Esophagus (tissue), 2 donors: ENCODE data around the gene ASB10. TPM values are rescaled to one million over a fixed set of nuclear protein-coding genes. Genes with fewer than 3 reads are reported as not detected.

ENCODE experiments used
- H3K27ac ChIP-seq, 2 donors: one replicate each; pipeline ENCODE4 v1.5.1; 2013; ENCODE audit warnings: low read depth in 2 of 2, mild to moderate bottlenecking in 2 of 2, inconsistent platforms in 1 of 2, low read length in 1 of 2, moderate library complexity in 1 of 2
- H3K27me3 ChIP-seq, 2 donors: one replicate each; pipeline ENCODE4 v1.6.1; 2013; ENCODE audit warnings: low read length in 2 of 2, control low read depth in 1 of 2, mild to moderate bottlenecking in 1 of 2; ENCODE audit not compliant: insufficient read depth in 2 of 2, control insufficient read depth in 1 of 2
- H3K36me3 ChIP-seq, 2 donors: one replicate each; pipeline ENCODE4 v1.6.1; 2013; ENCODE audit warnings: low read length in 1 of 2; ENCODE audit not compliant: control insufficient read depth in 2 of 2, insufficient read depth in 2 of 2
- H3K4me1 ChIP-seq, 2 donors: one replicate each; pipeline ENCODE4 v1.6.1; 2013; ENCODE audit warnings: low read length in 1 of 2; ENCODE audit not compliant: control insufficient read depth in 2 of 2, insufficient read depth in 2 of 2
- H3K4me3 ChIP-seq, 2 donors: one replicate each; pipeline ENCODE4 v1.5.1; 2013; ENCODE audit warnings: low read length in 2 of 2, mild to moderate bottlenecking in 2 of 2, low read depth in 1 of 2, moderate library complexity in 1 of 2
- H3K9me3 ChIP-seq, 2 donors: one replicate each; pipeline ENCODE4 v1.6.1; 2013; ENCODE audit warnings: mild to moderate bottlenecking in 2 of 2, low read depth in 1 of 2, low read length in 1 of 2, moderate library complexity in 1 of 2; ENCODE audit not compliant: control insufficient read depth in 2 of 2, insufficient read depth in 1 of 2
- WGBS, 2 donors: extraction: QIAGEN DNeasy Blood & Tissue Kit; methylation state at CpG; one replicate each; pipeline ENCODE4 v1.1.7; 2013; 5-methylcytosine and 5-hydroxymethylcytosine counted together
- polyA plus RNA-seq, 2 donors: library from polyadenylated mRNA; stranded (reverse); fragments of 200-250 nt; gene quantifications; one replicate each; pipeline ENCODE4 v1.2.3, GENCODE V29; 2013
- donor health status: healthy with polysubstance abuse.
- donor health status: Bipolar disorder and iron deficiency.

The ASB10 gene
- polyA plus RNA-seq, 2 donors = 0.01 TPM; not detected in 1

DNA sequence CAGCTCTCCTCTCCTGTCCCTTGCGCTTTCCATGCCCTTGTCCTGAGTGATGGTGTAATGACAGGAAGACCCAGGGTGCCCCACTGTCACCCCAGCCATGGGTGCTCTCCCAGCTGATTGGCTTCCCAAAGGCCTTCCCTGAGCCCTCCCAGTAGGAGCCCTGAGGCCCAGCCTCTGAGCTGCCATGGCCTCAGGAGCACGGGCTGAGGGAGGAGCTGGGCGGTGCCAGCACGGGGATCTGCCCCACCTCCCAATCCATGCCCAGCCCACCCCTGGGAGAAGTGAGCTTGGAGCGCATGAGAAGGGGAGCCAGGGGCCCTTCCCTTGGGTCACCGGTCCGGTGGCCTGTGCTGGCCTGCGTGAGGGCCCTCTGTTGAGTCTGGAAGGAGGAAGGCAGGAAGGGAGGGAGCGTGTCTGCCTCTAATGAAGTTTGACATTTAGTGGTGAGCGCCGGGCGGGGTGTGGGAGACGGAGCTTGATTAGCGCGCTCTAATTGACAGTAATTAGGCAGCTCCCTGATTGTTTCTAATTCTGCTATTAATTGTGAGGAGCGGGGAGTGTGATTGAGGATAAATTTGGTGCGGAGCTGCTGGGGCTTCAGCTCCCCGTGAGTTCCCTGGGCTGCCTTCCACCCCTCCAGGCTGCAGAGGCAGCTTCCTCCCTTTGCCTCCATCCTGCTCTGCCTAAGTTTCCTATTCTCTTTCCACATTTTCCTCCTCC lies 47.8 kb downstream of the ASB10 start:
- Histone ChIP-seq H3K4me3 (no peak overlapping the region), H3K36me3 (peaks cover 21 to 79% of the 10 kb centered on the region in 2 donors), H3K9me3 (no peaks in the 10 kb centered on the region), H3K27me3 (no peaks in the 10 kb centered on the region), H3K27ac (no peak overlapping the region), H3K4me1 (peaks cover 0 to 4% of the 10 kb centered on the region in 2 donors)
- 81 to 84% methylated on average over 18 of the region's 18 CpGs for WGBS, 2 donors

DNA sequence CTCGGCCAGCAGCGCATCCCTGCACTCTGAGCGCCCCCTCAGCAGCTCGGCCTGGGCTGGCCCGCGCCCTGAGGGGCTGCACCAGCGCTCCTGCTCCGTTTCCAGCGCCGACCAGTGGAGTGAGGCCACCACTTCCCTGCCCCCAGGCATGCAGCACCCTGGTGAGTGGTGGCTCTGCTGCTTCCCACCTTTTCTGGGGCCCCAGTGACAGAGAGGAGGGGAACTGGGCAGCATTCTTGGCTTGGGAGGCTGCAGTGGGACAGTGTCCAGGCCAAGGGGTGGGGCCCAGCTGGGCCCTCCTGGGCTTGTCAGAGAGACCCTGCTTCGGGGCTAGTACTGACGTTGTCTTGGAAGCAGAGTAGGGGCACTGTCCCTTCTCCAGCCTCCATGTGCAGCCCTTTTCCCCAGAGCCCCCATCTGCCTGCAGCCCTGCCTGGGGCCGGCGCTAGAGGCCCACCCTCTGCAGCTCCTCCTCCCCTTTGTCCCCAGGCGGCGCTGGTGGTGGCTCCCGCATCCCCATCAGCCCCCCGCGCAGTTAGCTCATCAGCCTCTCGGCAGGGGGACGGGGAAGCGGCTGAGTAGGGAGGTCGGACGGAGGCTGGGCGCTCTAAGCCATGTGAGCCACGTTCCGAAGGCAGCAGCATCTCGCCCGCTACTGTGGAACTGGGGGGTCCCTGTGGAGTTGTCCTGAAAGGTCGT lies 48.7 kb downstream of the ASB10 start:
- no peak overlapping the region for H3K4me3 ChIP-seq
- peaks cover 18 to 74% of the 10 kb centered on the region in 2 donors for H3K36me3 ChIP-seq
- 84 to 86% methylated on average over 30 of the region's 30 CpGs for WGBS, 2 donors

DNA sequence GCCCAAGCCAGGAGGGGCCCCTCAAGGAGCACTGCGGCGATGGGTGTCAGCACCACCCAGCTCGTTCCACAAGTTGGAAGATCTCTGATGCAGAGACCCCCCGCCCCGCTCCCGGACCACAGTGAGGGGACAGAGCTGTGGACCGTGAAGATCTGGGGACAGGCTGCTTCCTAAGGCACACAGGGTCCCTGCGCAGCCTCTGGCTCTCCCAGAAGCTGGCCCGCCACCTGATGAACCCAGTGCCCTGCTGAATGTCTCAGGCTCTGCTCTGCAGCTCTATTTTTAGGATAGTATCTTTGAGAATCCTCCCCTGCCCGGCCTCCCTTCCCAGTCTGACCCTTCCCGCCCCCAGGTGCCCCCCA lies 49.3 kb downstream of the ASB10 start:
- no peaks in the 10 kb centered on the region for H3K27me3 ChIP-seq
- no peak overlapping the region for H3K27ac ChIP-seq
- H3K36me3 ChIP-seq = peaks cover 19 to 72% of the 10 kb centered on the region in 2 donors
- H3K4me3 ChIP-seq = no peak overlapping the region
- 88 to 90% methylated on average over 11 of the region's 11 CpGs for WGBS, 2 donors
- H3K4me1 ChIP-seq = peaks cover 0 to 2% of the 10 kb centered on the region in 2 donors
- no peaks in the 10 kb centered on the region for H3K9me3 ChIP-seq

More for the DNA sequence above, 48.7 kb downstream of the ASB10 start:
- Histone ChIP-seq H3K27me3 (no peaks in the 10 kb centered on the region), H3K9me3 (no peaks in the 10 kb centered on the region), H3K4me1 (peaks cover 0 to 2% of the 10 kb centered on the region in 2 donors), H3K27ac (no peak overlapping the region)

DNA sequence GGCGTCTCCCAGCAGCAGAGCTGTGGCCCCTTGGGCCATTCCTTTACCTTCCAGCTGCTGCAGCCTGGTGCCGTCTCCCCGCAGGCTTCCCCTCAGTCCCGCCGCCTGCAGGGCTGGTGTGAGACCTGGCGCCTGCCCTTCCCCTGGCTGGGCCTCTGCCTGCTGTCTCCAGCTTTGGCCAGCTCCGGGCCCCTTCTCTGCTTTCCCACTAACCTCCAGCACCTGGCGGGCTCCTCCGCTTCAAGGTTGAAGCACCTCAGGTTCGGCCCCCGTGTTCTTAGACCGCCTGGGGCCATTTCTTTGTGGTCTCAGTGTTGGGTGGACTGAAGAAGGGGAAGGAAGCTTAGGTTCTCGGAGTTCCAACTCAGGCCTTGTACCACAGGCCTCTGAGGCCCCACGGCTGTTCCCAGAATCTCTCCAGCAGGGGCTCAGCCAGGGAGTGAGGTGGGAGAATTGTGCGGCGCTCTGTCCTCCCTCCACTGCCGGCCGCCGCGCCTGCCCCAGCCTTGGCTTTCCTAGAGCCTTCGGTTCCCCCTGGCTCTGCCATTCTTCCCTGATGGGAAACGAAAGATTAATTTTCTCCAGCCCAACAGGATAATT lies 49.9 kb downstream of the ASB10 start:
- 87 to 88% methylated on average over 22 of the region's 22 CpGs for WGBS, 2 donors
- H3K36me3 ChIP-seq = peaks cover 19 to 72% of the 10 kb centered on the region in 2 donors
- H3K4me1 ChIP-seq = peaks cover 0 to 2% of the 10 kb centered on the region in 2 donors
- H3K4me3 ChIP-seq = no peak overlapping the region
- no peaks in the 10 kb centered on the region for H3K27me3 ChIP-seq
- H3K27ac ChIP-seq = no peak overlapping the region
- no peaks in the 10 kb centered on the region for H3K9me3 ChIP-seq

- Histone ChIP-seq H3K27me3 (no peaks in the 10 kb centered on the region), H3K36me3 (peaks cover 19 to 70% of the 10 kb centered on the region in 2 donors), H3K27ac (no peak overlapping the region), H3K9me3 (no peaks in the 10 kb centered on the region), H3K4me3 (no peak overlapping the region), H3K4me1 (peaks cover 0 to 2% of the 10 kb centered on the region in 2 donors)
- 90 to 93% methylated on average over 33 of the region's 33 CpGs for WGBS, 2 donors
These were observed 50.9 kb downstream of the ASB10 start for GRCh38 chr7:151135866-151136843.

DNA sequence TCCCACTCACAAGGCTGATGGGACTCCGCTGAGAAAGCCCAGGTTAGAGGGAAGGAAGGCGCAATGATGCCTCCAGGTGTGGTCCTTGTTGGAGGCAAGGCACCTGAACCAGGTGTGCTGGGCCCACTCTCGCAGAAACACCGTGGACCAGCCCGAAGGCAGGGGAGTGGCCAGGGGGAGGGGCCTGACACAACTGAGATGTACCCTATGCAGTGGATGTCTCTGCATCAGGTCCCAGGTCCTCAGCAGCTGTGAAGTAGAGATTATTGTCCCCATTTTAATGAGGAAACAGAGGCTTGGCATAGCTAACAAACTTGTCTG lies 51.6 kb downstream of the ASB10 start:
- 78 to 90% methylated on average over 5 of the region's 5 CpGs for WGBS, 2 donors
- H3K27me3 ChIP-seq = no peaks in the 10 kb centered on the region
- H3K27ac ChIP-seq = no peak overlapping the region
- peaks cover 19 to 69% of the 10 kb centered on the region in 2 donors for H3K36me3 ChIP-seq
- H3K9me3 ChIP-seq = no peaks in the 10 kb centered on the region
- H3K4me1 ChIP-seq = peaks cover 0 to 2% of the 10 kb centered on the region in 2 donors
- H3K4me3 ChIP-seq = no peak overlapping the region

- H3K4me3 ChIP-seq = no peak overlapping the region
- H3K36me3 ChIP-seq = peaks cover 18 to 73% of the 10 kb centered on the region in 2 donors
- no peaks in the 10 kb centered on the region for H3K27me3 ChIP-seq
- no peak overlapping the region for H3K27ac ChIP-seq
- H3K4me1 ChIP-seq = peaks cover 0 to 2% of the 10 kb centered on the region in 2 donors
- no peaks in the 10 kb centered on the region for H3K9me3 ChIP-seq
- WGBS, 2 donors = 90 to 92% methylated on average over 14 of the region's 14 CpGs
These were observed 52.1 kb downstream of the ASB10 start for GRCh38 chr7:151134743-151135524.

- Histone ChIP-seq H3K9me3 (no peaks in the 10 kb centered on the region), H3K36me3 (peaks cover 14 to 76% of the 10 kb centered on the region in 2 donors), H3K4me3 (no peak overlapping the region), H3K27ac (no peak overlapping the region), H3K27me3 (no peaks in the 10 kb centered on the region), H3K4me1 (peaks cover 0 to 2% of the 10 kb centered on the region in 2 donors)
- 88 to 91% methylated on average over 24 of the region's 24 CpGs for WGBS, 2 donors
These were observed 52.9 kb downstream of the ASB10 start for GRCh38 chr7:151133986-151134742.
